GM19351 (cell line): ENCODE data around the gene SEC24D.
"Not testable (repeated sequence)": the region's sequence is repeated elsewhere in the genome, so short reads cannot be mapped to it uniquely, and the experiment has no call there.

ENCODE experiments used
- ATAC-seq: cut with Tn5 transposase; IDR thresholded peaks from one replicate; pipeline ENCODE4 v1.9.1; 2021; ENCODE audit warnings: mild to moderate bottlenecking, moderate library complexity; ENCODE audit not compliant: unreplicated experiment

Gene SEC24D, protein sequence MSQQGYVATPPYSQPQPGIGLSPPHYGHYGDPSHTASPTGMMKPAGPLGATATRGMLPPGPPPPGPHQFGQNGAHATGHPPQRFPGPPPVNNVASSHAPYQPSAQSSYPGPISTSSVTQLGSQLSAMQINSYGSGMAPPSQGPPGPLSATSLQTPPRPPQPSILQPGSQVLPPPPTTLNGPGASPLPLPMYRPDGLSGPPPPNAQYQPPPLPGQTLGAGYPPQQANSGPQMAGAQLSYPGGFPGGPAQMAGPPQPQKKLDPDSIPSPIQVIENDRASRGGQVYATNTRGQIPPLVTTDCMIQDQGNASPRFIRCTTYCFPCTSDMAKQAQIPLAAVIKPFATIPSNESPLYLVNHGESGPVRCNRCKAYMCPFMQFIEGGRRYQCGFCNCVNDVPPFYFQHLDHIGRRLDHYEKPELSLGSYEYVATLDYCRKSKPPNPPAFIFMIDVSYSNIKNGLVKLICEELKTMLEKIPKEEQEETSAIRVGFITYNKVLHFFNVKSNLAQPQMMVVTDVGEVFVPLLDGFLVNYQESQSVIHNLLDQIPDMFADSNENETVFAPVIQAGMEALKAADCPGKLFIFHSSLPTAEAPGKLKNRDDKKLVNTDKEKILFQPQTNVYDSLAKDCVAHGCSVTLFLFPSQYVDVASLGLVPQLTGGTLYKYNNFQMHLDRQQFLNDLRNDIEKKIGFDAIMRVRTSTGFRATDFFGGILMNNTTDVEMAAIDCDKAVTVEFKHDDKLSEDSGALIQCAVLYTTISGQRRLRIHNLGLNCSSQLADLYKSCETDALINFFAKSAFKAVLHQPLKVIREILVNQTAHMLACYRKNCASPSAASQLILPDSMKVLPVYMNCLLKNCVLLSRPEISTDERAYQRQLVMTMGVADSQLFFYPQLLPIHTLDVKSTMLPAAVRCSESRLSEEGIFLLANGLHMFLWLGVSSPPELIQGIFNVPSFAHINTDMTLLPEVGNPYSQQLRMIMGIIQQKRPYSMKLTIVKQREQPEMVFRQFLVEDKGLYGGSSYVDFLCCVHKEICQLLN

DNA sequence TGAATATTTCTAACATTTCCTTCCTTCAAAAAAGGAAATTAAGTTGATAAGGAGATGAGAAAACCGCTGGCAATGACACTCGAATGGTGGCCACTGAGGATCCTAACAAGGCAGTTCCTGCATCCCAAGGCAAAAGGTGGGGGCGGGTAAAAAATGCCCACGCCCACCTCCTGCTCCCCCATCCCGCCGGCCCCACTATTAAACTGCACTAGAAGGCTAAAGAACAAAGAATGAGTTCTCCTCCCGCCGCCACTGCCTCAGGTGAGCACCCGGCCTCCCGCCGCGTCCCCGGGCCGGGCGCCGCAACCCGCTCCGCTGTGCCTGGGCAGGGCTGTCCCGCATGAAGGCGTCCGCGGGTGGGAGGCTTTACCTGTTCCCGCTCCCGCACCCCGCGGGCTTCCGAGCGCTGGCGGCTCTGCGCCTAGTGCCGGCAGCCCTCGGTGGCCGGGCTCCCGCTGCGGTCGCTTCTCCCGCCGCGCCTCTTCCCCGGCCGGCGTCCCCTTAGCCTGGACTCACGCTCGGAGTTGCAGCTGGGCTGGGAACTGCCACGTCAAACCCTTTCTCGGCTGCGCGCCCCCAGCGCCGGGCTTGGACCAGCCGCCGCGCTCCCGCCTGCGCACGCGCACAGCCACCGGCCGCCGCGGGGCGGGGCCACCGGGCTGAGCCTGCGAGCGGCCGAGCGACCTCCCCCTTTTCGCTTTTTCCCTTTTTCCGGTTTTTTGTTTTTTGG is at the start of gene SEC24D:
Gene SEC24D, minus strand, starts transcription at position 556 of the 730 bp plus-strand sequence. CDS start 2,430 bp downstream, outside the sequence.
- peak; percentile 65 for ATAC-seq

DNA sequence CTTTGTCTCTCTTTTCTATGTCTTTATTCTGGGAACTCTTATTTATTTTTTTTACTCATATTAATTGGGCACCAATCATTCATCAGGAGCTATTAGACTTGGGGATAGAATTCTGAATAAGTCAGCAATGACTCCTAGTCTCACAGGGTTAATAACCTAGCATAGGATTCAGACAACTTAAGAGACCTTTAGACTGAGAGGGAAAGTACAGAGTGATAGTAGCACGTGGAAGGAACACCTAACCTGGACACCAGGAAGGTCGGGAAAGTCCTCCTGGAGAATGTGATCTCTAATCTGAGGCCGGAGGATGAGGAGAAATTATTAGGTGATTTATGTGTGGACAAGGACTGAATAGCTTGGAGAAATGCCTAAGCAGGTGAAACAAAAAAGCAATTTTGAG is 48.8 kb upstream of the SEC24D start:
- ATAC-seq = no peak

DNA sequence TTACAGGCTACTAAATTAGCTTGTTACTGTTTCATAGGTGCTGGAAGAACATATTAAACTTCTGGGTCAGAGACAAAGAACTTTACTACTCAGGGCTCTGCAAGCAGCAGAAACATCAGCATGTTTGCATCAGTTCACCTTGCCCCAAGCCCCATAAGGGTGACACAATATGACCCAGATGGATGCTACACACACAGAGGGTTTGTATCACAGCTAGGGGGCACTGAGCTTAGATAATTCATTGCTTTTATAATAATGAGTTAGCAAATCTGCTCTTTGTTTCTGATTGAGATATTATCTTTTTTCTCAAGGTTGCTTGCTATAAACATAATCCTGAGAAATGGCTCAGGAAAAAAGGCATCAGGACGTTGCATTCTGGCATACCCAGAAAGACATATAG is 47.9 kb upstream of the SEC24D start:
- no peak for ATAC-seq

DNA sequence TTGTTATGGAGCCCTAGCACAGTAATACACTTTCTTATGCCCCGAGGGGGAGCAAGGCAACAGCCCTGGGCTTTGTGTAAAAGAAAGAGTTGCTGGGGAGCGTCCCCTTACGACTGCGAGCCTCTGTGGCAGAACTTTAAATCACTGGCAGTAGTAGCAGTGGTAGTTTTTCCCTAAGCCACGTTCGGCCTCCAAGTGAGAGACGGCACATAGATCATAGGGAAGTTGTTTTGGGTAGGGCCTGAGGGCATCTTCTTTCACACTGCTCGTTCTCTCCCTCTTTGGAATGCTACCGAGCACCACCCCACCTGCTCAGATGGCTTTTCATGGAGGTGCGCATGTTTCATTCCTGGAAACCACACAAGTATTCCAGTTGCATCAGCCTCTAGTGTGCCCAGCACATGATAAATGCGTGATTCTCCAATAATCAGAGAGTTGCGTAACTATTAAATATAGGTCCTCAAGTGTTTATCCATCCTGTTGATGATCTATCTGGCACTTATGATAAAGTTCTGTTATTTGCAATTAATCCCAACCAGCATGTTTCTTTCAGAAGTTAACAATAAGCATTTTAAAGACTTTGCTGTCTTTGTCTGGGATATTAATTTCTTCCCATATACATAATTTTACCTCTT is 45.7 kb upstream of the SEC24D start:
- no peak for ATAC-seq

DNA sequence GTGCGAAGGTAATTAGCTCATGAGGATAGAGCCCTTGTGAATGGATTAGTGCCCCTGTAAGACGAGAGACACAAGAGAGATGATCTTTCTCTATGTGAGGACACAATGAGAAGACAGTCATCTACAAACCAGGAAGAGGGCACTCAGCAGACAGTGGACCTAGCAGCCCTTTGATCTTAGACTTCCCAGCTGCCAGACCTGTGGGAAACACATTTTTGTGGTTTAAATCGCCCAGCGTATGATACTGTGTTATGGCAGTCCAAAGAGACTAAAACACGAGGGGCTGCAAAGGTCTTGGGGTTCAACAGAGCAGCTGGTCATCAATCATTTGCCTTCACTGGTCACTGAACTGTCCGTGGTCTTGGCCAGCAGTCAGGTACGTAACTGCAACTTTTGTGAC is 43.5 kb upstream of the SEC24D start:
- no peak for ATAC-seq

DNA sequence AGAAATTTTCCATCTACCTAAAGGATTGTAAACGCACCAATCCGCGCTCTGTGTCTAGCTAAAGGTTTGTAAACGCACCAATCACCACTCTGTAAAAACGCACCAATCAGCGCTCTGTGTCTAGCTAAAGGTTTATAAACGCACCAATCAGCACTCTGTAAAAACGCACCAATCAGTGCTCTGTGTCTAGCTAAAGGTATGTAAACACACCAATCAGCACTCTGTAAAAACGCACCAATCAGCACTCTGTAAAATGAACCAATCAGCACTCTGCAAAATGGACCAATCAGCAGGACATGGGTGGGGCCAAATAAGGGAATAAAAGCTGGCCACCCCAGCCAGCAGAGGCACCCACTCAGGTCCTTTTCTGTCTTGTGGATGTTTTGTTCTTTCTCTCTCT is 42.6 kb upstream of the SEC24D start:
- not testable (repeated sequence) for ATAC-seq

DNA sequence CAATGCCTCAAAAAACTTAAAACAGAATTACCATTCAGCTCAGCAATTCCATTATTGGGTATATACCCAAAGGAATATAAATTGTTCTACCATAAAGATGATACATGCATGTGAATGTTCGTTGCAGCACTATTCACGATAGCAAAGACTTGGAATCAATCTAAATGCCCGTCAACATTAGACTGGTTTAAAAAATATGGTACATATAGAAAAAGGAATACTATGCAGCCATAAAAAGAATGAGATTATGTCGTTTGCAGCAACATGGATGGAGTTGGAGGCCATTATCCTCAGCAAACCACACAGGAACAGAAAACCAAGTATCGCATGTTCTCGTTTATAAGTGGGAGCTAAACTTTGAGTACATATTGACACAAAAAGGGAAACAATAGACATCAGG is 41.9 kb upstream of the SEC24D start:
- no peak for ATAC-seq

DNA sequence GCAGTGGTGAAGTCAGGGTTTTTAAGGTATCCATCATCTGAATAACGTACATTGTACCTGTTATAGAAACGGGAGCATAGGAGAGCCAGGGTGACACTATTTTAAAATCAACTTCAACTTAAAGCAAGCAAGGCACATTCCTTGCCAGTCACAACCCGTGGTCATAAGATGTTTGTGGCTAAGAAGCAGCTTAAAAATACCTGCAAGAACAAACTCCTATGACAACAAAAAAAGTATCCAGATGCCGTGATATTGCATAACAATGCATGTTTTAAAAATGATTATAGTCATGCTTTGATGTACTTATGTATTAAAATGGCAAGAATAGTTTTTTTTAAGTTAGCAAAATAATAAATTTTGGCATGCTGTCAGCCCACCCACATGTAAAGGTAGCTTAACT is 36.3 kb upstream of the SEC24D start:
- ATAC-seq = no peak

DNA sequence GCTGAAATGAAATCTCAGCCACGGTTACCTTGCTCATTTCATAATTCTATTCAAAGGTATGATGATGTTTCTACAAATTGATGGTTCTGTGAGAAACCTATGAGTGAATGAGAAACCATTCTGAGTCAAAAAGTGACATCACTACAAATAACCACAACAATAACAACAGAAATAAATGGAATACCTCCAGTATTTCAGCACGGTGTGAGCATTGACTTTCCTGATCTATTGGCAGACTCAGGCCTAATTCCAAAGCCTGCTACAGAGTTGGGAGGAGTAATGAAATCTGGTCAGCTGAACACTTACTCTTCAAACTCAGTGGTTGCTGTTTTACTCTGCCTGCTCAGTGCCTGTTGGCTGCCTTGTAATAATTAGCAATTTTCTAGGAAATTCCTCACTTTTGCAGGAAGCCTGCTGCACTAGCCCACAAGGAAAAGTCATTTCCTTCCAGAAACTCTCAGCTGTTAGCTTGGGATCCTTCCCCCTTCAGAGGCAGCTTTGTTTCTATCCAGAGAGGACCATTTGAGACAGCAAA is 33.9 kb upstream of the SEC24D start:
- no peak for ATAC-seq

DNA sequence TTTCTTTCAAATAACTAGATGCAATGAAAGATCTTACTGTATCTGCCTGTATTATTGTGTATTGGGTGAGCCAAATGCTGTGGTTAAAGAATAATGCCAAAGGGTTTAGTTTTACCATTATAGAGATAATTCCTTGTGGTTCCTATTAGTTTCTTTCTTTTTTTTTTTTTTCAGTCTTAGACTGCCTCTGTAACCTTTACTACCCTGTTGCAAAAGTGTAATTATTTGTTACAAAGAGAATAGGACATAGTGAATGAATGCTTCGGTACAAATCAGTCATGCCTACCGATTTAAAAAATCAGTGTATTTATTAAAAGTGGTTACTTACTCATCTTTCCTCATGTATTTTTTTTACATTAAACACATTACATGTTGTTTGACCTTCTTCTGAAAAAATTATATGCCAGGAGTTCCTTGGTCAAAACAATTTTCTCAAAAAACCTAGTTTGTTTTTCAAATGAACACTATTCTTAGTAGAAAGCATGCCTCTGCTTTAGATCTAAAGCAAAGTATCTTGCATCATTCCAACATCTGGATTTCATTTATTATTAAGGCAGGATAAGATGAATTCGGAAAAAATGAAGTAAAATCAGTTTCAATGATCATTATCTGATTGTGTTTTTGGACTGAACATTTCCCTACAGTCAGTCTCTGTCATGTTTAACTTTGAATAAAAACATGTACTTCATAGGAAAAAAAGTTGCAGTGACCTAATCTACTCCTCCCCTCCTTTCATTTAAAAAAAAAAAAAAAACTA is 31.6 kb upstream of the SEC24D start:
- ATAC-seq = no peak

DNA sequence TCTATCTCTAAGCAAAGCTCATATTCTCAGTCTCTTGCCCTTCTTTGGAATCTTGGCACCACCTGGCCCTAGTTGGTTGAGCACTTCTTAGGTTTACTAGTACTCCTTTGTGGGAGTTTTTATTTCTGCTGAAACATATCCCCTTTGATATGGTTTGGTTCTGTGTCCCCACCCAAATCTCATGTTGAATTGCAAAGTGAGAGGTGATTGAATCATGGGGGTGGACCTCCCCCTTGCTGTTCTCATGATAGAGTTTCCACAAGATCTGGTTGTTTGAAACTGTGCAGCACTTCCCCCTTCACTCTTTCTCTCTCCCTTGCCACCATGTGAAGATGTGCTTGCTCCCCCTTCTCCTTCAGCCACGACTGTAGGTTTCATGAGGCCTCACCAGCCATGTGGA is 30.5 kb upstream of the SEC24D start:
- no peak for ATAC-seq

DNA sequence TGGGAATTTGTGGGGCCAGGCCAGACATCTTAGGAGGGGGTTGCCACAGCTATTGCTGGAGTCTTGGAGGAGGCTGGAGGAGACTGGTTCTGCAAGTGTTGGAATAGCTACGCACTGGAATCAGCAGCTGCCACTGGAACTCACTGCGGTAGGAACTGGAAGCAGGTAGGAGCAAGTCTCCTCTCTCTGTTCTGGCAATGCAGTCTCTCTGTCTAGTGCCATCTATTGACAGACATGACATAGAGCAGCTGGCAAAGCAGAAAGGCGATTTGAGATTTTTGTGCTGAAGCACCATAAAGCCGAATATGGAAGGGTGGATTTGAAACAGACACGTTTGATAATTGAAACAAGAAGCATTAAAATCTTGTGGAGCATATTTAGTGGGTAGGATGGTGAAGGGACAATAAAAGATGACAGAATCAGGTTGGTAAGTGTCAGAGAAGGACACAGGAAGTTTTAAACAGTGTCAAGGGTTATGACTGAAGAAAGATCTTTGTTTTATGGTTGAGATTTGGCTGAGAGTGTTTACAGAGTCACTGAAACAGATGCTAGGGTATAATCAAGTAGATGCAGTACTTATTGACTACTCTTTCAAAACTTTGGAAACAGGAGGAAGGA is 29.3 kb upstream of the SEC24D start:
- ATAC-seq = peak; percentile 93

DNA sequence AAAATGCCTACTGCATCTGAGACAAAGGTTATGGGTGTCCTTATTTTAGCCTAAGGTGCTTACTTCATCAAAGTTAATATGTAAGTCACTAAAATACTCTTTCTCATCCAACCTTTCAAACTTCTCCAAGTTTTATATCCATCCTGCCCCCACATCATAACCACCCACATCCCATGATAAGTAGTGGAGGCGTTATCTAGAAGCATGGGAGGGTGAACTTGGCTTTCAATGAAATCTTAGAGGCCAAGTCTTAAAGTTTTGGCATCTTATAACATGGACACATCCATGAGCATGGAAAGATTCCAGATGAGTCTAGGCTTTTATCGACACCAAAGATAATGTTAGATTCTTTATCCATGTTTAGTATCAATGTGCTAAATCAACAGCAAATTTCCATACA is 22.9 kb upstream of the SEC24D start:
- no peak for ATAC-seq

DNA sequence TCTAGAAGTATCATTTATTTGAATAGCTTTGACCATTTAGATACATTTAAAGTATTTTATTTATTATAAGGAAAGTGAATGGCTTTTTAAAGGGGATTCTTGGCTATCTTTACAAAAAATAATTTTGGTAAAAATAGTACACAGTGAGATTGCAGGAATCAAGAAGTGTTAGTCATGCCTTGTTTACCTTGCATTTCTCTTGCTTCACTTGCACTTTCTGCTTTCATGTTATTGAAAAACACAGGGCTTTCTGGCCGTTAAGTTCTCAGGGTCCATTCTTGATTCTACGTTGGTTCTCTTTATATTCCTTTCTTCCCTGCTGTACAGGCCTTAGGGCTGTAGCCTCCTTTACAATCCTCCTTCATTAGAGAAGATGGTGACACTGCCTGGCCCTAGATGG is 21.8 kb upstream of the SEC24D start:
- no peak for ATAC-seq

DNA sequence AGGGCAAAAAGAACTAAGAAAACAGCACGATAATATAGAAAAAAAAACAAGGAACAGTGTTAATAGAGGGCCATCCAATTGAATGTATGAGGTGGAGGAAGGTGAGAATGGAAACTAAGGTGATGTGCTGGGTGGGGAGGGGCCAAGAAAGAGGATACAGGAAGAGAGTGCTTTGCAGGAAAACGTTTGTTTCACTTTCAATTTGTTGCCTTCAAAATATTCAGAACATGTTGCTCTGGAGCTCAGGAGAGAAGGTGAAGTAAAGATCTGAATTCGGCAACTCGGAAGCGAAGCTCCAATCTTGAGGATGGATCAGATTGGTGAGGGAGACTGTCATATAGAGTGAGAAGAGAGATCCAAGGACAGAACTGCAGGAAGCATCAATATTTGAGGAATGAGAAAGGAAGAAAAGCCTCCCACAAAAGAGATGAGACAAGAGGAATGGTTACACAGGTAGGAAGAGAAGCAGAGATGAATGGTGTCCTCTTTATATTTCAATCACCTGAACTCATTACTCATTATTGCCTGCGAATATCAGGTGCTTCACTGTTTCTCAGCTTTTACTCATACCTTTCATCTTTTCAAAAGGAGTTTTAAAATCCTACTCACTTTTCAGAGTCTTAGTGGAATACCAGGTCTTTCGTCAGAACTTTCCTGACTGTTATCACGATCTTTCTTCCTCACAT is 14.7 kb upstream of the SEC24D start:
- peak; percentile 87 for ATAC-seq

DNA sequence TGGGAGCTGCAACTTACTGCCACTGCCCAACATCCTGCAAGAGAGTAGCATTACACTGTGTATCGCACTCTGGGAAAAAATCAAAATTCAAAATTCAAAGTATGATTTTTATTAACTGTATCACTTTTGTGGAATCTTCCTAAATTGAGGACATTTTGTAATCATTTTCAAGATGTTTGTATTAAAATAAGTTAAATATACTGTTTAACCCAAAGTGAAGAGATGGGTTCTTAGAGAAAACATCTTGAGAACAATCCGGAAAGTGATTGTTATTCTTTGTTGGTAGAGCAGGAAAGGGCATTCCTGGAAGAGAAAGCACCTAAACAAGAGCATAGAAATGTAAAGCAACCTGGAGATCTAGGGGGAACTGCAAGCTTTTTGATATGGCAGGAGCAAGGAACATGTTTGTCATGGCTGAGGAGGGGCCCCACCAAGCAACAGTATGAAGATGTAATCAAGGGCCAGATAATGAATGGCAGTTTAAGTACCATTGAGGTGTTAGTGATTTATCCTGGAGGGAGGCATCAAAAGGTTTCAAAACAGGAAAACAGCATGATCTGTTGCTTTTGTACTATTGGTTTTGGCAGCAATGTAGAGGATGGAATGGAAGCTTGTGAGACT is 14.1 kb upstream of the SEC24D start:
- ATAC-seq = peak; percentile 8

DNA sequence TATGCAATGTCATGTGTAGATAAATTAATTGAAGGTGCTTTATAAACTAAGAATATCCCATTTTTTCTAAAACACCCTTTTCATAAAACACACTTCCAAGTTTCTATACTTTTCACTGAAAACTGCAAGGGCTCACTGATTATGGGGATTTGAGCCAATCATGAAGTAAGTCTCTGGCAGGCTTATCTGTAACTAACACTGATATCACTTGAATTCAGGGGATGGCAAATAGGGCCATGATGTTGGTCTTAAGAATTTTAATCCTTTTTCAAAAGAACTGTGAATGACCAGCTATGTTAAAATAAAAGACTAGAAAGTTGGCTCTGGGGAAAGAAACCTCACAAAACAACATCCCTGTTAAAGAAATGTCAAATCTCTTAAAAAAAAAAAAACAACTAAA is 13.0 kb upstream of the SEC24D start:
- no peak for ATAC-seq

DNA sequence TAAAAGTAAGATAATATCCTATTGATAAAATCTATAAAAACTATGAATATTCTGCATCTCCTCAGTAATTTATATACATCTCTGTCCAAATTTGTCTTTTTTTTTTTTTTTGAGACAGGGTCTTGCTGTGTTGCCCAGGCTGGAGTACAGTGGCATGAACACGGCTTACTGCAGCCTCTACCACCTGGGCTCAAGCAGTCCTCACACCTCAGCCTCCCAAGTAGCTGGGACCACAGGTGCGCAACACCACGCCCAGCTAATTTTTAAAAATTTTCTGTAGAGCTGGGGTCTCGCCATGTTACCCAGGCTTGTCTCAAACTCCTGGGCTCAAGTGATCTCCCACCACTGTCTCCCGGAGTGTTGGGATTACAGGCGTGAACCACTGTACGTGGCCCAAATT is 12.3 kb upstream of the SEC24D start:
- ATAC-seq = no peak
